Stimulated activated CD8-positive, alpha-beta memory T cell treated with anti-CD3 and anti-CD28 coated beads, Interleukin-2, amount 100 ng/mL, for 1 hour (primary cell): ENCODE measurements around the gene RAPGEFL1.
A peak's percentile ranks its signal among the peaks of the same experiment; 100 is the strongest.
"Not testable (repeated sequence)": the region's sequence is repeated elsewhere in the genome, so short reads cannot be mapped to it uniquely, and the experiment has no call there.

Experiments used
- DNase-seq, 2 donors: peaks; one replicate each; pipeline ENCODE4 v3.0.0-alpha.2; 2020; ENCODE audit warnings: low read depth in 2 of 2

The RAPGEFL1 gene

GRCh38 chr17:40177275-40177874 lies at the start of gene RAPGEFL1:
Gene RAPGEFL1 (plus strand): TSS chr17:40177470. CDS start chr17:40177862, 392 bp downstream.
- peak; percentile 64 to 76 for DNase-seq

GRCh38 chr17:40129498-40129897 lies 47.8 kb upstream of the RAPGEFL1 start:
- DNase-seq, result no peak

GRCh38 chr17:40130352-40131042 lies 46.8 kb upstream of the RAPGEFL1 start:
- DNase-seq, result no peak

- DNase-seq, result no peak
Measured at GRCh38 chr17:40134184-40134583, 43.1 kb upstream of the RAPGEFL1 start.

- DNase-seq, result no peak
Measured at GRCh38 chr17:40135817-40136216, 41.5 kb upstream of the RAPGEFL1 start.

GRCh38 chr17:40139566-40140058 lies 37.7 kb upstream of the RAPGEFL1 start:
- DNase-seq, result no peak

GRCh38 chr17:40143166-40143565 lies 34.1 kb upstream of the RAPGEFL1 start:
- not testable (repeated sequence) for DNase-seq

- no peak for DNase-seq
Measured at GRCh38 chr17:40145476-40145875, 31.8 kb upstream of the RAPGEFL1 start.

- no peak for DNase-seq
Measured at GRCh38 chr17:40148527-40148926, 28.7 kb upstream of the RAPGEFL1 start.

GRCh38 chr17:40150276-40150675 lies 27.0 kb upstream of the RAPGEFL1 start:
- no peak for DNase-seq

GRCh38 chr17:40151414-40151963 lies 25.8 kb upstream of the RAPGEFL1 start:
- DNase-seq, result no peak

- no peak for DNase-seq
Measured at GRCh38 chr17:40153603-40154236, 23.6 kb upstream of the RAPGEFL1 start.

GRCh38 chr17:40157973-40158372 lies 19.3 kb upstream of the RAPGEFL1 start:
- no peak for DNase-seq

- DNase-seq, result no peak
Measured at GRCh38 chr17:40158438-40159013, 18.7 kb upstream of the RAPGEFL1 start.

GRCh38 chr17:40159456-40159855 lies 17.8 kb upstream of the RAPGEFL1 start:
- no peak for DNase-seq

- no peak for DNase-seq
Measured at GRCh38 chr17:40167685-40168261, 9.5 kb upstream of the RAPGEFL1 start.

GRCh38 chr17:40168262-40168832 lies 8.9 kb upstream of the RAPGEFL1 start:
- DNase-seq, result peak in 1 of 2 donors; percentile 13

- no peak for DNase-seq
Measured at GRCh38 chr17:40170325-40170724, 6.9 kb upstream of the RAPGEFL1 start.

- DNase-seq, result no peak
Measured at GRCh38 chr17:40171750-40172149, 5.5 kb upstream of the RAPGEFL1 start.

- DNase-seq, result no peak
Measured at GRCh38 chr17:40173091-40173777, 4.0 kb upstream of the RAPGEFL1 start.

GRCh38 chr17:40173778-40174135 lies 3.5 kb upstream of the RAPGEFL1 start:
- DNase-seq, result no peak
